Esophagus squamous epithelium (tissue), 5 donors: ENCODE measurements around the gene AGO1. TPM values are rescaled to one million over a fixed set of nuclear protein-coding genes. Genes with fewer than 3 reads are reported as not detected.

Source experiments
- DNase-seq: peaks from one replicate; lab custom pipeline; 2025; lab: John Stamatoyannopoulos, UW
- H3K27ac ChIP-seq, 4 donors: fragments of 200-600 bp; sonication (generic); one replicate each; pipeline ENCODE4 v1.5.1; 2016 to 2019; ENCODE audit warnings: mild to moderate bottlenecking in 1 of 4
- H3K27me3 ChIP-seq, 4 donors: fragments of 200-600 bp; sonication (generic); 1 replicate in 3 of 4; 2 replicates in 1 of 4; pipeline versions ENCODE4 v1.5.1 to v1.6.0; 2017 to 2021; ENCODE audit warnings: antibody characterized with exemption in 1 of 4
- H3K36me3 ChIP-seq, 3 donors: fragments of 200-600 bp; sonication (generic); one replicate each; pipeline ENCODE4 v1.5.1; 2016 to 2019
- H3K4me1 ChIP-seq, 3 donors: fragments of 200-600 bp; sonication (generic); one replicate each; pipeline ENCODE4 v1.5.1; 2017 to 2019
- H3K4me3 ChIP-seq, 4 donors: fragments of 200-600 bp; sonication (generic); 1 replicate in 3 of 4; 2 replicates in 1 of 4; pipeline ENCODE4 v1.5.1; 2016 to 2019; ENCODE audit warnings: mild to moderate bottlenecking in 2 of 4, moderate library complexity in 1 of 4
- H3K9me3 ChIP-seq, 3 donors: fragments of 200-600 bp; sonication (generic); one replicate each; pipeline ENCODE4 v1.5.1; 2016 to 2019
- POLR2A ChIP-seq, 4 donors: fragments of 450-650 bp; IDR thresholded peaks; one replicate each; pipeline ENCODE4 v1.6.1; 2017; ENCODE audit warnings: antibody characterized with exemption in 4 of 4, mild to moderate bottlenecking in 4 of 4, moderate library complexity in 3 of 4
- WGBS, 2 donors: methylation state at CpG; one replicate each; pipeline ENCODE4 v1.1.5; 2018; 5-methylcytosine and 5-hydroxymethylcytosine counted together
- intact Hi-C: fragments of 100-400 bp; cut with DNase I; formaldehyde crosslinking; loops from one replicate; pipeline ENCODE4 v1.15.0; 2022
- total RNA-seq, 4 donors: library from RNA; depleted of rRNA; stranded (reverse); fragments of >200 nt; gene quantifications; one replicate each; pipeline ENCODE4 v1.1.0, GENCODE V29; 2016
- TF ChIP-seq, protein P1 (sequence below), 6 experiments: fragments of 450-650 bp in 4 of 6; fragments of 200-600 bp in 2 of 6; sonication (generic) in 2 of 6; IDR thresholded peaks; one replicate each; pipeline ENCODE4 v1.5.1; 2016 to 2019; ENCODE audit warnings: antibody characterized with exemption in 6 of 6, mild to moderate bottlenecking in 4 of 6, moderate library complexity in 4 of 6
- donor health status: DM: yes; HTN: yes; CAD: no.

AGO1 gene
- total RNA-seq, 4 donors from 2014 or later, result 9.7 to 18.1 (median 11.2) TPM

- no peak for TF ChIP-seq POLR2A (IDR thresholded peaks at IDR 0.05)
- TF ChIP-seq, protein P1, sequence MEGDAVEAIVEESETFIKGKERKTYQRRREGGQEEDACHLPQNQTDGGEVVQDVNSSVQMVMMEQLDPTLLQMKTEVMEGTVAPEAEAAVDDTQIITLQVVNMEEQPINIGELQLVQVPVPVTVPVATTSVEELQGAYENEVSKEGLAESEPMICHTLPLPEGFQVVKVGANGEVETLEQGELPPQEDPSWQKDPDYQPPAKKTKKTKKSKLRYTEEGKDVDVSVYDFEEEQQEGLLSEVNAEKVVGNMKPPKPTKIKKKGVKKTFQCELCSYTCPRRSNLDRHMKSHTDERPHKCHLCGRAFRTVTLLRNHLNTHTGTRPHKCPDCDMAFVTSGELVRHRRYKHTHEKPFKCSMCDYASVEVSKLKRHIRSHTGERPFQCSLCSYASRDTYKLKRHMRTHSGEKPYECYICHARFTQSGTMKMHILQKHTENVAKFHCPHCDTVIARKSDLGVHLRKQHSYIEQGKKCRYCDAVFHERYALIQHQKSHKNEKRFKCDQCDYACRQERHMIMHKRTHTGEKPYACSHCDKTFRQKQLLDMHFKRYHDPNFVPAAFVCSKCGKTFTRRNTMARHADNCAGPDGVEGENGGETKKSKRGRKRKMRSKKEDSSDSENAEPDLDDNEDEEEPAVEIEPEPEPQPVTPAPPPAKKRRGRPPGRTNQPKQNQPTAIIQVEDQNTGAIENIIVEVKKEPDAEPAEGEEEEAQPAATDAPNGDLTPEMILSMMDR (IDR thresholded peaks at IDR 0.05), result no peak
- Histone ChIP-seq H3K36me3 (peaks cover 27 to 99% (median 40%) of the 10 kb centered on the region in 3 donors), H3K4me1 (no peaks in the 10 kb centered on the region), H3K4me3 (no peak overlapping the region), H3K27ac (no peak overlapping the region), H3K9me3 (no peaks in the 10 kb centered on the region), H3K27me3 (no peaks in the 10 kb centered on the region)
- no peak for DNase-seq
- WGBS, 2 donors, result 92 to 94% methylated on average over 1 of the region's 1 CpG
- intact Hi-C loops, result no loop called here
These were observed 31.7 kb downstream of the AGO1 start for GRCh38 chr1:35914717-35915116.

DNA sequence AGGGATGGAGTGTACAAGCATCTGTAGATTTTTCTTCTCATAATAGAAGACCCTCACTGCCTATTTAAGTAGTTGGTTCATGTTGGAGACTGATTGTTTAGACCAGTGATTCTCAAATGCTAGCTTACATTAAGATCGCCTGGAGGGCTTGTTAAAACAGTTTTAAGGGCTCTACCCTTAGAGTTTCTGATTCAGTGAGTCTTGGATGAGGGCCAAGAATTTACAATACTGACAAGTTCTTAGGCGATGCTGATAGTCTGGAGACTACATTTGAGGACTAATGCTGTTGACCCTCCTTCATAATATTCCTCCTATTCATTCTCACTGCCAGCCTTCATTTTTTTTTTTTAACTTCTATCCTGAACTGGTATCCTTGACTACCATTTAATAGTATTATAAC, 32.7 kb downstream of the AGO1 start:
- intact Hi-C loops, result no loop called here
- TF ChIP-seq, protein P1 (IDR thresholded peaks at IDR 0.05), result no peak
- TF ChIP-seq POLR2A (IDR thresholded peaks at IDR 0.05), result no peak
- Histone ChIP-seq H3K9me3 (no peaks in the 10 kb centered on the region), H3K4me1 (no peaks in the 10 kb centered on the region), H3K4me3 (no peak overlapping the region), H3K36me3 (peaks cover 27 to 99% (median 47%) of the 10 kb centered on the region in 3 donors), H3K27ac (no peak overlapping the region), H3K27me3 (no peaks in the 10 kb centered on the region)
- WGBS, 2 donors, result 32 to 72% methylated on average over 2 of the region's 2 CpGs
- no peak for DNase-seq

GRCh38 chr1:35923791-35924221, 40.8 kb downstream of the AGO1 start:
- H3K27me3 ChIP-seq, result no peaks in the 10 kb centered on the region
- H3K36me3 ChIP-seq, result peaks cover 9 to 39% (median 13%) of the 10 kb centered on the region in 3 donors
- no peak for DNase-seq
- no peak overlapping the region for H3K4me3 ChIP-seq
- TF ChIP-seq POLR2A (IDR thresholded peaks at IDR 0.05), result no peak
- TF ChIP-seq, protein P1 (IDR thresholded peaks at IDR 0.05), result no peak
- no peak overlapping the region for H3K27ac ChIP-seq
- H3K9me3 ChIP-seq, result no peaks in the 10 kb centered on the region
- intact Hi-C loops, result no loop called here
- H3K4me1 ChIP-seq, result no peaks in the 10 kb centered on the region

GRCh38 chr1:35924838-35925237, 41.8 kb downstream of the AGO1 start:
- DNase-seq, result no peak
- Histone ChIP-seq H3K27ac (no peak overlapping the region), H3K4me3 (no peak overlapping the region), H3K9me3 (no peaks in the 10 kb centered on the region), H3K27me3 (no peaks in the 10 kb centered on the region), H3K4me1 (peaks cover 0 to 8% (median 0%) of the 10 kb centered on the region in 3 donors), H3K36me3 (peaks cover 0 to 29% (median 7%) of the 10 kb centered on the region in 3 donors)
- intact Hi-C loops, result no loop called here
- WGBS, 2 donors, result 72 to 75% methylated on average over 1 of the region's 1 CpG
- TF ChIP-seq, protein P1 (IDR thresholded peaks at IDR 0.05), result no peak
- no peak for TF ChIP-seq POLR2A (IDR thresholded peaks at IDR 0.05)

DNA sequence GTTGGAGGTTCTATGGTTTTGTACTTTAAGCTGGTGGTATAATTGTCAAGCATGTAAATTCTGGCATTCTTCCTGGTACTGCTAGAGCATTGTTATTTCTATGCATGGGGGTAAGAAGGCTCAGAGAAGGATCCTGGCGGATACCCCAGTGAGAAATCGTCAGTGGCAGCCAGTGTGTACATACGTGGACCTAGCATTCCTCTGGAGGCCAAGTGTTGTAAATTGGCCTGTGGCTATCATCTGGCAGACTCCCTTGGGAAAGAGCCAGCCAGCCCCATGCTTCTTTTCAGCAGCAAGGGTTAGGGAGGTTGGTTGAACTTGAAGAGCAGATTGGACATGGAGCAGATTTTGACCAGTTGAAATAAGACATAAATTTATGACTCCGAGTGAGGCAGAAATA, 42.7 kb downstream of the AGO1 start:
- H3K9me3 ChIP-seq, result no peaks in the 10 kb centered on the region
- DNase-seq, result no peak
- H3K36me3 ChIP-seq, result peaks cover 0 to 20% (median 0%) of the 10 kb centered on the region in 3 donors
- no peak overlapping the region for H3K4me3 ChIP-seq
- no peak overlapping the region for H3K27ac ChIP-seq
- H3K4me1 ChIP-seq, result peaks cover 0 to 12% (median 0%) of the 10 kb centered on the region in 3 donors
- intact Hi-C loops, result no loop called here
- H3K27me3 ChIP-seq, result no peaks in the 10 kb centered on the region
- TF ChIP-seq POLR2A (IDR thresholded peaks at IDR 0.05), result no peak
- TF ChIP-seq, protein P1 (IDR thresholded peaks at IDR 0.05), result no peak
- 51% methylated on average over 4 of the region's 4 CpGs for WGBS, 2 donors
